ENCODE measurements around the gene HNF4A. TPM values are rescaled to one million over a fixed set of nuclear protein-coding genes. Genes with fewer than 3 reads are reported as not detected.

The HNF4A gene
- total and polyA plus RNA-seq, 8 donors, result 7.4 to 29.2 (median 22.2) TPM

DNA sequence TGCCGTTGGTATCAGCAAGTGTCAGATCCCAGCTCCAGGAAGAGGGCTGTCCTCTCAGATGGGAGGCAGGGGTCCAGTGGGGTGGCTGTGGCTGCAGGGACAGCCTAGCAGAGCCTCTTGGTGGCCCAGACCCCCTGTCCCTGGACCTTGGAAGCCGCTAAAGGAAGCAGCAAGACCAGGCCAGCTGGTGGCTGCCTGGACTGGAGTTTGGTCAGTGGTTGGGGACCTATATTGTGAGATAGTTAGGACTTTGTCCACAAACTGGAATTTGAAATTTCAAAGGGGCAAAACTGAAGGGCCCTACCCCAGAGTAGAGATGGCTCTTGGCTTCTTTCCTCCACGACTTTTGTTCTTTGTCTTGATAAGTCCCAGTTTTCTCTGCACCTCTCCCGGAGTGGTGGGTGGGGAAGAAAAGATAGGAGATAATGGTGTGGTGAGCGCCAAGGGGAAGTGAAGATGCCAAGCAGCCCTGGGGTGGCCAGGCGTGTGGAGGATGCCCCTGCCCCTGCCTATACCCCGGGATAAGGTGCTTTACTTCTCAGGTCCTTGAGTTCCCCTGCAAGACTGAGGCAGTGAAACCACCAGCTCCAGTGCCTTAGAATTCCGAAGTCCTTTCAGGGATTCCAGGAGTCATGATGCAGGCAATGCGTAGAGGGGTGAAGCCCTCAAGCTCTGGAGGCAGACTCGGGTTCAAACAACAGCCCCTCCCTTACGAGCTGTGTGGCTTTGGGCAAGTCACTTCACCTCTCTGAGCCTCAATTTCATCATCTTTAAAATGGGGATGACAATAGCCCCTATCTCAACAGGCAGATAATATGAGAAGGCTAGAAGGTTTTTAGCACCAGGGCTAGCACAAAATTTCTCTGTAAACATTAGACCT lies 40.2 kb downstream of the HNF4A start:
- H3K9me3 ChIP-seq, result no peaks in the 10 kb centered on the region
- TF ChIP-seq, protein P1, sequence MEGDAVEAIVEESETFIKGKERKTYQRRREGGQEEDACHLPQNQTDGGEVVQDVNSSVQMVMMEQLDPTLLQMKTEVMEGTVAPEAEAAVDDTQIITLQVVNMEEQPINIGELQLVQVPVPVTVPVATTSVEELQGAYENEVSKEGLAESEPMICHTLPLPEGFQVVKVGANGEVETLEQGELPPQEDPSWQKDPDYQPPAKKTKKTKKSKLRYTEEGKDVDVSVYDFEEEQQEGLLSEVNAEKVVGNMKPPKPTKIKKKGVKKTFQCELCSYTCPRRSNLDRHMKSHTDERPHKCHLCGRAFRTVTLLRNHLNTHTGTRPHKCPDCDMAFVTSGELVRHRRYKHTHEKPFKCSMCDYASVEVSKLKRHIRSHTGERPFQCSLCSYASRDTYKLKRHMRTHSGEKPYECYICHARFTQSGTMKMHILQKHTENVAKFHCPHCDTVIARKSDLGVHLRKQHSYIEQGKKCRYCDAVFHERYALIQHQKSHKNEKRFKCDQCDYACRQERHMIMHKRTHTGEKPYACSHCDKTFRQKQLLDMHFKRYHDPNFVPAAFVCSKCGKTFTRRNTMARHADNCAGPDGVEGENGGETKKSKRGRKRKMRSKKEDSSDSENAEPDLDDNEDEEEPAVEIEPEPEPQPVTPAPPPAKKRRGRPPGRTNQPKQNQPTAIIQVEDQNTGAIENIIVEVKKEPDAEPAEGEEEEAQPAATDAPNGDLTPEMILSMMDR (IDR thresholded peaks at IDR 0.05), result no peak
- H3K36me3 ChIP-seq, result no peaks in the 10 kb centered on the region
- FAIRE-seq (no peak), ATAC-seq (no peak), DNase-seq (no peak)
- intact Hi-C loops (cut with DNase I), result no loop called here
- 69 to 78% methylated on average over 11 of the region's 11 CpGs for WGBS, 2 donors
- H3K27me3 ChIP-seq, result no peaks in the 10 kb centered on the region
- peaks cover 5 to 17% (median 6%) of the 10 kb centered on the region in 3 donors for H3K4me1 ChIP-seq
- no peak overlapping the region for H3K4me3 ChIP-seq
- H3K27ac ChIP-seq, result no peak overlapping the region

DNA sequence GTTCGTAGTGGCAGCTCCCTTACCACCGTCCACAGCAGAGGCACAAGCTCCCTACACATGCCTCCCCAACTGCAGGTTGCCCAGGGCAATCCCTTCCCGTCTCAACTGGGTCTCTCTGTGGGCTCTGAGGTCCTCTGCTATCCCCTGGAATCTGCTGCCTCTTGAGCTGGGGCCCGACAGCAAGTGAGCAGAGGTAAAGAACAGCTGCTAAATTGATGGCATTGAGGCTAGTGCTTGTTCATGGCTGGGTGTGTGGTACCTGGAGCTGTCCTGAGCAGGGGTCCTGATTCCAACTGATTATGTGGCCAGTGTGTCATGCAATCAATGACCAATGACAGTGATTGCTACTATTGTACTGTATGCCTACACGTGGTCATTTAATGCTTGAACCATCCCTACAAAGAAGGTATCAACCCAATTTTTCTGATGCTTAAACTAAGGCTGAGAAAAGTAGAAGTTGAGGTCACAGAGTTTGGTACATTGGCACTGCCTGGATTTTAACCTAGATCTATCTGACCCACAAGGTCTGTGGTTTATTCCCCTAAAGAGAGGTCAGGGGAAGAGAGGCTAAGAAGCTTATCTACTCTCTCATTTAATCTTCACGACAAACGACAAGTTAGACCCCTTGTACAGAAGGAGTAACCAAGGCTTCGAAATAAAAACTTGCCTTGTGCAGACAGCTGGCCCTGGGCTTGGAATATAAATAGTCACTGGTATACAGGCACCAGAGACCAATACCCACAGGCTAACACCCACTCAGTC lies 41.1 kb downstream of the HNF4A start:
- Histone ChIP-seq H3K27ac (no peak overlapping the region), H3K4me3 (no peak overlapping the region), H3K4me1 (peaks cover 5 to 19% (median 6%) of the 10 kb centered on the region in 3 donors), H3K27me3 (no peaks in the 10 kb centered on the region), H3K9me3 (no peaks in the 10 kb centered on the region), H3K36me3 (no peaks in the 10 kb centered on the region)
- FAIRE-seq, result no peak
- TF ChIP-seq, protein P1 (IDR thresholded peaks at IDR 0.05), result no peak
- ATAC-seq, result no peak
- DNase-seq, result no peak
- 62 to 68% methylated on average over 8 of the region's 8 CpGs for WGBS, 2 donors
- intact Hi-C loops (cut with DNase I), result no loop called here

DNA sequence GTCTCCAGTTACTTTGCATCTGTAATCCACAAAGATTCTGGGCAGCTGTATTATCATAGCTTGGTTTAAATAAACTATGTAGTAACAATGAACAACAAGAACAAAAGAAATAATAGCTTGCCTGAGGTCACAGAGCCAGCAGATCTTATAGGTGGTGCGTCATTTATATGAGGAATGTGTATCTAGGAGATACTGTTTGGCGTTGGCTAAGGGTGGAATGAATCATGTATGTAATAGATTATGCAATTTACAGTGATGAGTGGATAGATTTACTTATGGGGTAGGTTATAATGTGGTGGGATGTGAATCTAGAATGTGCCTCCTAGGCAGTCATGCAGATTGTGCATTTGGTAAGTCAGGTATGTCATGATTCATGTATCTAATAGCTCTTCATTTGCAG lies 42.8 kb downstream of the HNF4A start:
- no peak for DNase-seq
- H3K4me3 ChIP-seq, result no peak overlapping the region
- H3K9me3 ChIP-seq, result no peaks in the 10 kb centered on the region
- H3K36me3 ChIP-seq, result no peaks in the 10 kb centered on the region
- no peak for ATAC-seq
- no peak overlapping the region for H3K27ac ChIP-seq
- no peaks in the 10 kb centered on the region for H3K27me3 ChIP-seq
- no peak for FAIRE-seq
- WGBS, 2 donors, result 73 to 78% methylated on average over 2 of the region's 2 CpGs
- TF ChIP-seq, protein P1 (IDR thresholded peaks at IDR 0.05), result no peak
- peaks cover 5 to 17% (median 12%) of the 10 kb centered on the region in 3 donors for H3K4me1 ChIP-seq
- intact Hi-C loops (cut with DNase I), result no loop called here

DNA sequence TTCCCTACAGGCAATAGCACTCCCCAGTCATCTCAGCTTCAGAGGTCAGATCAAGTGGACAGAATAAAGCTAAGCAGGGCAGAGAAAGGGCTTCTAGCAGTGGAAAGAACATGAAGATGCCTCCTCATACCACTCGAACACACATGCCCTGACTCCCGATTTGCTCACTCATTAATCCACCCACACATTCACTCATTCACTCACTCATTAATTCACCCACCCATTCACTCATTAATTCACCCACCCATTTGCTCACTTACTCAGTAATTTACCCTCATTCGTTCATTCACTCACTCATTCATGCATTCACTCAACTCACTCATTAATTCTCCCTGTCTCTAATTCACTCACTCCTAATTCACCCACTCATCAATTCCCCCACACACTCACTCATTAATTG lies 43.9 kb downstream of the HNF4A start:
- Histone ChIP-seq H3K36me3 (no peaks in the 10 kb centered on the region), H3K4me1 (peaks cover 0 to 6% (median 6%) of the 10 kb centered on the region in 3 donors), H3K27ac (no peak overlapping the region), H3K9me3 (no peaks in the 10 kb centered on the region), H3K4me3 (no peak overlapping the region), H3K27me3 (no peaks in the 10 kb centered on the region)
- TF ChIP-seq, protein P1 (IDR thresholded peaks at IDR 0.05), result no peak
- WGBS, 2 donors, result 64 to 84% methylated on average over 3 of the region's 3 CpGs
- DNase-seq (no peak), ATAC-seq (no peak), FAIRE-seq (no peak)
- intact Hi-C loops (cut with DNase I), result no loop called here
